SK-N-SH treated with all-trans-retinoic acid at 6 μM for 48 hours (cell line): Measurements from ENCODE around the gene GMEB2.

Experiments used
- ATAC-seq: fragments of 200-7000 bp; cut with Tn5 transposase; 3 replicates; pipeline ENCODE4 v1.9.1; 2020; ENCODE audit warnings: mild to moderate bottlenecking, moderate library complexity
- CSDC2 ChIP-seq: fragments of 250-450 bp; sonication (Bioruptor Pico); IDR thresholded peaks from 2 replicates; pipeline ENCODE4 v1.5.0; 2020; ENCODE audit warnings: mild to moderate bottlenecking, moderate library complexity
- ESRRG ChIP-seq: fragments of 250-450 bp; sonication (Bioruptor Pico); IDR thresholded peaks from 2 replicates; pipeline ENCODE4 v1.6.1; 2021; ENCODE audit warnings: mild to moderate bottlenecking
- GLIS3 ChIP-seq: fragments of 250-450 bp; sonication (Bioruptor Pico); IDR thresholded peaks from 2 replicates; pipeline ENCODE4 v1.5.0; 2020; ENCODE audit warnings: mild to moderate bottlenecking, moderate library complexity
- ISL1 ChIP-seq: fragments of 250-450 bp; sonication (Bioruptor Pico); IDR thresholded peaks from 2 replicates; pipeline ENCODE4 v2.1.2; 2022; ENCODE audit warnings: mild to moderate bottlenecking, moderate library complexity
- OSR1 ChIP-seq: fragments of 250-450 bp; sonication (Bioruptor Pico); IDR thresholded peaks from 2 replicates; pipeline ENCODE4 v1.8.0; 2022; ENCODE audit warnings: moderate library complexity, mild to moderate bottlenecking, inconsistent platforms
- PATZ1 ChIP-seq: fragments of 250-450 bp; sonication (Bioruptor Pico); IDR thresholded peaks from 2 replicates; pipeline ENCODE4 v1.8.0; 2020; ENCODE audit warnings: mild to moderate bottlenecking, moderate library complexity, borderline replicate concordance
- POU6F1 ChIP-seq: fragments of 250-450 bp; sonication (Bioruptor Pico); IDR thresholded peaks from 2 replicates; pipeline ENCODE4 v1.8.0; 2021; ENCODE audit warnings: low read depth, mild to moderate bottlenecking, moderate library complexity, borderline replicate concordance
- PPARA ChIP-seq: fragments of 250-450 bp; sonication (Bioruptor Pico); IDR thresholded peaks from 2 replicates; pipeline ENCODE4 v1.5.0; 2020; ENCODE audit warnings: mild to moderate bottlenecking, borderline replicate concordance
- RARB ChIP-seq: fragments of 250-450 bp; sonication (Bioruptor Pico); IDR thresholded peaks from 2 replicates; pipeline ENCODE4 v1.8.0; 2021; ENCODE audit warnings: mild to moderate bottlenecking, moderate library complexity
- TCF4 ChIP-seq: fragments of 250-450 bp; sonication (Bioruptor Pico); IDR thresholded peaks from 2 replicates; pipeline ENCODE4 v1.8.0; 2021; ENCODE audit warnings: mild to moderate bottlenecking, moderate library complexity, borderline replicate concordance
- TOX ChIP-seq: fragments of 250-450 bp; sonication (Bioruptor Pico); IDR thresholded peaks from 2 replicates; pipeline ENCODE4 v1.8.0; 2021; ENCODE audit warnings: mild to moderate bottlenecking, moderate library complexity, borderline replicate concordance
- ZC3H10 ChIP-seq: fragments of 250-450 bp; sonication (Bioruptor Pico); IDR thresholded peaks from 2 replicates; pipeline ENCODE4 v1.5.1; 2021; ENCODE audit warnings: mild to moderate bottlenecking, moderate library complexity
- ZFP3 ChIP-seq: fragments of 250-450 bp; sonication (Bioruptor Pico); IDR thresholded peaks from 2 replicates; pipeline ENCODE4 v1.5.0; 2020; ENCODE audit warnings: mild to moderate bottlenecking, moderate library complexity
- ZFP30 ChIP-seq: fragments of 450-650 bp; formaldehyde crosslinking; IDR thresholded peaks from 2 replicates; pipeline ENCODE4 v1.5.0; 2022; ENCODE audit warnings: mild to moderate bottlenecking, moderate library complexity
- ZNF565 ChIP-seq: fragments of 450-650 bp; formaldehyde crosslinking; conservative IDR thresholded peaks from 2 replicates; pipeline ENCODE4 v1.5.0; 2020; ENCODE audit warnings: low read depth, mild to moderate bottlenecking, moderate library complexity
- ZNF70 ChIP-seq: fragments of 450-650 bp; formaldehyde crosslinking; IDR thresholded peaks from 2 replicates; pipeline ENCODE4 v1.5.0; 2020; ENCODE audit warnings: mild to moderate bottlenecking, moderate library complexity
- ZNF8 ChIP-seq: fragments of 450-650 bp; formaldehyde crosslinking; IDR thresholded peaks from 2 replicates; pipeline ENCODE4 v1.5.0; 2020; ENCODE audit warnings: mild to moderate bottlenecking, moderate library complexity

GMEB2 gene

GRCh38 chr20:63657937-63658748 is 31.2 kb upstream of the GMEB2 start, which contains the start of gene RTEL1:
Gene RTEL1, plus strand, starts transcription at chr20:63658312. Its CDS starts 1,091 bp downstream, at chr20:63659403.
- ATAC-seq = peak; percentile 96
- TF ChIP-seq ISL1 (CRISPR knock-in tag) (no peak), ZFP3 (CRISPR knock-in tag) (no peak), TOX (no peak), GLIS3 (no peak), RARB (no peak)

- ATAC-seq = no peak
- TF ChIP-seq POU6F1 (no peak), TOX (no peak)
Measured at GRCh38 chr20:63657260-63657936, 30.5 kb upstream of the GMEB2 start.

- ATAC-seq = no peak
- no peak for TF ChIP-seq GLIS3
- no peak for TF ChIP-seq ZNF70 (CRISPR knock-in tag)
- no peak for TF ChIP-seq ZFP30 (CRISPR knock-in tag)
- TF ChIP-seq PPARA = no peak
- TF ChIP-seq PATZ1 (CRISPR knock-in tag) = no peak
- TF ChIP-seq ESRRG (CRISPR knock-in tag) = no peak
- TF ChIP-seq TOX = no peak
- no peak for TF ChIP-seq ZNF565 (CRISPR knock-in tag)
- no peak for TF ChIP-seq ZNF8 (CRISPR knock-in tag)
- TF ChIP-seq CSDC2 (CRISPR knock-in tag) = no peak
Measured at GRCh38 chr20:63656451-63656850, 29.6 kb upstream of the GMEB2 start.

- no peak for ATAC-seq
Measured at GRCh38 chr20:63655249-63655648, 28.3 kb upstream of the GMEB2 start.

GRCh38 chr20:63653974-63654668 is 27.2 kb upstream of the GMEB2 start:
- no peak for ATAC-seq
- TF ChIP-seq GLIS3 (no peak), PPARA (no peak)

More at GRCh38 chr20:63655249-63655648, 28.3 kb upstream of the GMEB2 start:
- TF ChIP-seq ZC3H10 (CRISPR knock-in tag) (no peak), OSR1 (no peak), CSDC2 (CRISPR knock-in tag) (no peak), TCF4 (CRISPR knock-in tag) (no peak), ZFP3 (CRISPR knock-in tag) (no peak), ZFP30 (CRISPR knock-in tag) (no peak)

- TF ChIP-seq PATZ1 (CRISPR knock-in tag) = peak; percentile 58; the same call in 1 of the 2 replicates
- no peak for TF ChIP-seq TOX
- no peak for TF ChIP-seq PPARA
- peak; percentile 27; the same call in 1 of the 2 replicates for TF ChIP-seq ZFP30 (CRISPR knock-in tag)
- peak; percentile 80 for ATAC-seq
Measured at GRCh38 chr20:63653041-63653973, 26.4 kb upstream of the GMEB2 start, which contains the start of gene STMN3. Gene STMN3, minus strand, starts transcription at chr20:63653424. Its CDS starts 79 bp downstream, at chr20:63653345.
